Fibroblast of gingiva (primary cell): Measurements from ENCODE around the gene ITIH3.
"Not testable (repeated sequence)": the region's sequence is repeated elsewhere in the genome, so short reads cannot be mapped to it uniquely, and the experiment has no call there.

ENCODE experiments used
- DNase-seq: peaks from one replicate; pipeline ENCODE4 v3.0.0-alpha.2; 2011; ENCODE audit warnings: low read depth

ITIH3 gene

GRCh38 chr3:52794612-52795099 is at the start of gene ITIH3:
ITIH3 (plus strand) TSS chr3:52794796; CDS start chr3:52794804, 8 bp downstream.
- no peak for DNase-seq

GRCh38 chr3:52752045-52752660 is 42.4 kb upstream of the ITIH3 start:
- peak; percentile 31 for DNase-seq

GRCh38 chr3:52754373-52754772 is 40.2 kb upstream of the ITIH3 start:
- DNase-seq: no peak

GRCh38 chr3:52756141-52756540 is 38.5 kb upstream of the ITIH3 start:
- no peak for DNase-seq

GRCh38 chr3:52763466-52763865 is 31.1 kb upstream of the ITIH3 start:
- DNase-seq: peak; percentile 61

- DNase-seq: no peak
Observed at GRCh38 chr3:52769786-52770455, 24.7 kb upstream of the ITIH3 start.

GRCh38 chr3:52770496-52771333 is 23.9 kb upstream of the ITIH3 start, which contains the start of gene NEK4:
NEK4 (minus strand) TSS chr3:52770940; CDS start chr3:52770746, 194 bp downstream.
- peak; percentile 83 for DNase-seq

- DNase-seq: no peak
Observed at GRCh38 chr3:52771334-52771681, 23.3 kb upstream of the ITIH3 start.

GRCh38 chr3:52771702-52772101 is 22.9 kb upstream of the ITIH3 start:
- DNase-seq: no peak

GRCh38 chr3:52773361-52774065 is 21.1 kb upstream of the ITIH3 start:
- no peak for DNase-seq

GRCh38 chr3:52774066-52774713 is 20.4 kb upstream of the ITIH3 start:
- no peak for DNase-seq

GRCh38 chr3:52774901-52775864 is 19.4 kb upstream of the ITIH3 start:
- no peak for DNase-seq

- no peak for DNase-seq
Observed at GRCh38 chr3:52775877-52776276, 18.7 kb upstream of the ITIH3 start.

- DNase-seq: not testable (repeated sequence)
Observed at GRCh38 chr3:52776486-52776885, 18.1 kb upstream of the ITIH3 start.

GRCh38 chr3:52777127-52777958 is 17.3 kb upstream of the ITIH3 start, which contains the start of gene ITIH1:
ITIH1 (plus strand) TSS chr3:52777599; CDS start chr3:52777616, 17 bp downstream.
- DNase-seq: no peak

GRCh38 chr3:52777959-52778805 is 16.4 kb upstream of the ITIH3 start:
- DNase-seq: no peak

- no peak for DNase-seq
Observed at GRCh38 chr3:52779011-52779836, 15.4 kb upstream of the ITIH3 start.
